ENCODE results near the gene TARP.

The TARP gene

DNA sequence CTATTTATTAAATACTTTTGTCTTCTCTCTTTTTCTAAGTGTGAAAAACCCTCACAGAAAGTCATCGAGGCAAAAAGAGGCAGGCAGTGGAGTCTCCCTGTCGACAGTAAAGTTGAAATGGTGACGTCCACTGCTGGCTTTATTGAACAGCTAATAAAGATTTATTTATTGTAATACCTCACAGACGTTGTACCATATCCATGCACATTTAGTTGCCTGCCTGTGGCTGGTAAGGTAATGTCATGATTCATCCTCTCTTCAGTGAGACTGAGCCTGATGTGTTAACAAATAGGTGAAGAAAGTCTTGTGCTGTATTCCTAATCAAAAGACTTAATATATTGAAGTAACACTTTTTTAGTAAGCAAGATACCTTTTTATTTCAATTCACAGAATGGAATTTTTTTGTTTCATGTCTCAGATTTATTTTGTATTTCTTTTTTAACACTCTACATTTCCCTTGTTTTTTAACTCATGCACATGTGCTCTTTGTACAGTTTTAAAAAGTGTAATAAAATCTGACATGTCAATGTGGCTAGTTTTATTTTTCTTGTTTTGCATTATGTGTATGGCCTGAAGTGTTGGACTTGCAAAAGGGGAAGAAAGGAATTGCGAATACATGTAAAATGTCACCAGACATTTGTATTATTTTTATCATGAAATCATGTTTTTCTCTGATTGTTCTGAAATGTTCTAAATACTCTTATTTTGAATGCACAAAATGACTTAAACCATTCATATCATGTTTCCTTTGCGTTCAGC is 43.4 kb downstream of the TARP start:
- Histone ChIP-seq H3K4me1 (ENCODE audit: control insufficient read depth in 1 of 2, insufficient read depth in 1 of 2, low read depth in 1 of 2, low read length in 1 of 2) (peaks cover 45 to 53% of the 10 kb centered on the region in 2 experiments), H3K36me3 (peaks cover 27% of the 10 kb centered on the region), H3K27me3 (no peaks in the 10 kb centered on the region), H3K4me3 (ENCODE audit: low read depth in 1 of 2, low read length in 1 of 2) (no peak overlapping the region), H3K9me3 (no peaks in the 10 kb centered on the region), H3K27ac (peak overlapping the region; percentile 69)
- TF ChIP-seq, protein P1, sequence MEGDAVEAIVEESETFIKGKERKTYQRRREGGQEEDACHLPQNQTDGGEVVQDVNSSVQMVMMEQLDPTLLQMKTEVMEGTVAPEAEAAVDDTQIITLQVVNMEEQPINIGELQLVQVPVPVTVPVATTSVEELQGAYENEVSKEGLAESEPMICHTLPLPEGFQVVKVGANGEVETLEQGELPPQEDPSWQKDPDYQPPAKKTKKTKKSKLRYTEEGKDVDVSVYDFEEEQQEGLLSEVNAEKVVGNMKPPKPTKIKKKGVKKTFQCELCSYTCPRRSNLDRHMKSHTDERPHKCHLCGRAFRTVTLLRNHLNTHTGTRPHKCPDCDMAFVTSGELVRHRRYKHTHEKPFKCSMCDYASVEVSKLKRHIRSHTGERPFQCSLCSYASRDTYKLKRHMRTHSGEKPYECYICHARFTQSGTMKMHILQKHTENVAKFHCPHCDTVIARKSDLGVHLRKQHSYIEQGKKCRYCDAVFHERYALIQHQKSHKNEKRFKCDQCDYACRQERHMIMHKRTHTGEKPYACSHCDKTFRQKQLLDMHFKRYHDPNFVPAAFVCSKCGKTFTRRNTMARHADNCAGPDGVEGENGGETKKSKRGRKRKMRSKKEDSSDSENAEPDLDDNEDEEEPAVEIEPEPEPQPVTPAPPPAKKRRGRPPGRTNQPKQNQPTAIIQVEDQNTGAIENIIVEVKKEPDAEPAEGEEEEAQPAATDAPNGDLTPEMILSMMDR (IDR thresholded peaks at IDR 0.05), result no peak

DNA sequence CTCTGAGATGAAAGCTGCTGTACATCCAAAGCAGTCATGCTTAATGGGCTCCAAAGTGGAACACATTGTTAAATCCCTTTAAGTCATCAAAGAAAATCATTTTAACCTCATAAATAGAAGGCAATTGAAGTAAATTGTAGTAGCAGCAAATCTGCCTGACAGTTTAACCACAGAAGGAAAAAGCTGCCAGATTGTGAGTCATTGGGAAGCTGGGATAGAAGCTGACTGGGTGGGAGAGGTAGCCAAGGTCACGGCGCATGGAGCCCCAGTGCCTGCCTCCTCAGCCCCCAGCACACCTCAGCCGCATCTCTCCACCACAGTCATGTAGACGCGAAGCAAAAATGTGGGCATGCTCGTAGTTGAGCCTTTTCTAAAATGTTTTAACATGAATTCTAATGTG is 44.0 kb downstream of the TARP start:
- Histone ChIP-seq H3K4me3 (ENCODE audit: low read depth in 1 of 2, low read length in 1 of 2) (no peak overlapping the region), H3K9me3 (no peaks in the 10 kb centered on the region), H3K4me1 (ENCODE audit: control insufficient read depth in 1 of 2, insufficient read depth in 1 of 2, low read depth in 1 of 2, low read length in 1 of 2) (peaks cover 38 to 46% of the 10 kb centered on the region in 2 experiments), H3K36me3 (peaks cover 27% of the 10 kb centered on the region), H3K27me3 (no peaks in the 10 kb centered on the region), H3K27ac (no peak overlapping the region)
- TF ChIP-seq, protein P1 (IDR thresholded peaks at IDR 0.05), result no peak

DNA sequence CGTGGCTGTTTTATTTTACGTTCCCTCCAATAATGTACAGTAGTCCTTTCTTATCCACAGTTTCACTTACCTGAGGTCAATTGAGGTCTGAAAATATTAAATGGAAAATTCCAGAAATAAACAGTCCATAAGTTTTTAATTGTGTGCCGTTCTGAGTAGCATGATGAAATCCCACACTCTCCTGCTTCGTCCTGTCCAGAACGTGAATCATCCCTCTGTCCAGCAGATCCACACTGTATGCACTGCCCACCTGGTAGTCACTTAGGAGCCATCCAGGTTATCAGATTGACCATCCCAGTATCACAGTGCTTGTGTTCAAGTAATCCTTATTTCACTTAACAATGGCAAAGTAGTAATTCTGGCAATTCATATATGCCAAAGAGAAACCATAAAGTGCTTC is 49.0 kb downstream of the TARP start:
- Histone ChIP-seq H3K27me3 (no peaks in the 10 kb centered on the region), H3K36me3 (peaks cover 50% of the 10 kb centered on the region), H3K4me1 (ENCODE audit: control insufficient read depth in 1 of 2, insufficient read depth in 1 of 2, low read depth in 1 of 2, low read length in 1 of 2) (peaks cover 11 to 14% of the 10 kb centered on the region in 2 experiments), H3K9me3 (no peaks in the 10 kb centered on the region), H3K4me3 (ENCODE audit: low read depth in 1 of 2, low read length in 1 of 2) (no peak overlapping the region), H3K27ac (no peak overlapping the region)
- TF ChIP-seq, protein P1 (IDR thresholded peaks at IDR 0.05), result no peak

DNA sequence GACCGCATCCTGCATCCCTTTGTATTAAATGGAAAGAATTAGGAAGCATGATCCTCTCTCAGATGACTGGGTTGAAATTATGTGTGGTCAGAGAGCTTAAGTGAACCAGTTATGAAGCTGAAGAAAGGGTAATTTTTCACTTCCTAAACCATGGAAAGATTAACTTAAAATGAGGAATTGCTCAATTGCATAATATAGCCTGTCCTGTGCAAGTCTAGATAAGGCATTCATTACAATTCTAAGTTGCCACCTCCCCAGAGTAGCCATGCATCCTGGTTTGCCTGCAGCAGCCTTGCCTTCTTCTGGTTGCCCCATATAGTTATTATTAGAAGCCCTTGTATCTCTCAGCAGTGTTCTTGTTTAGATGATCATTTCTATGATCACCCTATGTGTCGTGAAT is 50.1 kb downstream of the TARP start:
- Histone ChIP-seq H3K36me3 (peaks cover 50% of the 10 kb centered on the region), H3K4me1 (ENCODE audit: control insufficient read depth in 1 of 2, insufficient read depth in 1 of 2, low read depth in 1 of 2, low read length in 1 of 2) (peaks cover 11 to 14% of the 10 kb centered on the region in 2 experiments), H3K9me3 (no peaks in the 10 kb centered on the region), H3K27me3 (no peaks in the 10 kb centered on the region), H3K27ac (peak overlapping the region; percentile 54), H3K4me3 (ENCODE audit: low read depth in 1 of 2, low read length in 1 of 2) (no peak overlapping the region)
- TF ChIP-seq, protein P1 (IDR thresholded peaks at IDR 0.05), result no peak

DNA sequence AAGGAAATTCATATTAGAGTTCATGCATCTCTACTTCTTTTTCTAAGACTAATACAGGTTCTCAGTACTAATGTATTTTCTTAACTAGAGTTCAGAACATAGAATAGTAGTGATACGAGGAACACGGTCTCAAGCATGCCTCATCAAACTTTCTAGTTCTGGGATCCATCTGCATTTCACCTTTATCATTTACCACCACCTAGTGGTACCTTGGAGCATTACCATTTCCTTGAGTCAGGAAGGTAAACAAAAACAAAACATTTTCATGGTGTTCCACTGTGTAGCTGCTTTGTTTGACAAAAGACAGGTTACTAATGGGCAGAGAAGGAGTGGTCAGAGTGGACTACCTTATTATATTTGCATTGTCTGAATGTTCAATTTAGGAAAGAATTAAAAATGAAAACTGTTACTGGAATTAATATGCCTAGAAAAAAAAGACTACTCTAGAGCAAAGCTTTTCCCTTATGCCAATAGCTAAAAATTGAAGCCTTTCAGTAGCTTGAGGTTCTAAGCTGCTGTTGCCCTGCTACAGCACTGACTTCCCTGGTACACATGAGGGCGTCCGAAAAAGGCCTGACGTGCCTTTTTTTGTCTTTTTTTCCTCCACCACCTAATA is 50.8 kb downstream of the TARP start:
- H3K36me3 ChIP-seq, result peaks cover 55% of the 10 kb centered on the region
- no peaks in the 10 kb centered on the region for H3K27me3 ChIP-seq
- peak overlapping the region; percentile 54 for H3K27ac ChIP-seq
- TF ChIP-seq, protein P1 (IDR thresholded peaks at IDR 0.05), result peak; percentile 90
- H3K4me1 ChIP-seq (ENCODE audit: control insufficient read depth in 1 of 2, insufficient read depth in 1 of 2, low read depth in 1 of 2, low read length in 1 of 2), result peaks cover 12 to 14% of the 10 kb centered on the region in 2 experiments
- H3K4me3 ChIP-seq (ENCODE audit: low read depth in 1 of 2, low read length in 1 of 2), result no peak overlapping the region
- no peaks in the 10 kb centered on the region for H3K9me3 ChIP-seq

Measured in neutrophil (primary cell).